IMR-90 (cell line): ENCODE results near the gene PAGE5. TPM values are rescaled to one million over a fixed set of nuclear protein-coding genes. Genes with fewer than 3 reads are reported as not detected.

Experiments used
- ATAC-seq: fragments of 200-7000 bp; cut with Tn5 transposase; 2 replicates; pipeline ENCODE4 v1.9.1; 2020; ENCODE audit warnings: low read depth, mild to moderate bottlenecking, moderate library complexity
- BruUV-seq: library from RNA; stranded (reverse); fragments of 400-500 nt; replicated peaks from 2 replicates; lab custom pipeline; 2021; lab: Mats Ljungman, UMichigan
- CTCF ChIA-PET: fragments of 300-600 bp; formaldehyde crosslinking; extraction: SDS; loops from one replicate; lab custom pipeline; 2021; ENCODE audit warnings: antibody characterized with exemption; lab: Yijun Ruan, JAX
- POLR2A ChIA-PET: fragments of 300-600 bp; sonication (Branson Sonifier 250); formaldehyde crosslinking; loops from one replicate; lab custom pipeline; 2022; ENCODE audit warnings: antibody characterized with exemption; ENCODE audit not compliant: unreplicated experiment; lab: Charles Lee
- DNase-seq: peaks from one replicate; pipeline ENCODE4 v3.0.0; 2013
- H2AFZ ChIP-seq: replicated peaks from 2 replicates; pipeline ENCODE3; 2013; ENCODE audit warnings: low read length, mild to moderate bottlenecking; ENCODE audit not compliant: poor library complexity
- H2AK5ac ChIP-seq: 2 replicates; pipeline ENCODE4 v1.6.1; 2013; ENCODE audit warnings: low read depth, low read length, inconsistent platforms
- H2AK9ac ChIP-seq: replicated peaks from 2 replicates; pipeline ENCODE3; 2013; ENCODE audit warnings: mild to moderate bottlenecking, low read depth, low read length, moderate library complexity; ENCODE audit not compliant: poor library complexity
- H2BK120ac ChIP-seq: 2 replicates; pipeline ENCODE4 v1.6.1; 2013; ENCODE audit warnings: low read depth, low read length, inconsistent platforms
- H2BK15ac ChIP-seq: 3 replicates; pipeline ENCODE4 v1.6.1; 2013; ENCODE audit warnings: low read depth, low read length, inconsistent platforms
- H2BK20ac ChIP-seq: 2 replicates; pipeline ENCODE4 v1.6.1; 2013; ENCODE audit warnings: low read depth, mild to moderate bottlenecking, inconsistent platforms, low read length, moderate library complexity
- H2BK5ac ChIP-seq: 2 replicates; pipeline ENCODE4 v1.6.1; 2013; ENCODE audit warnings: mild to moderate bottlenecking, low read depth, low read length, inconsistent platforms; ENCODE audit not compliant: poor library complexity, severe bottlenecking
- H3K14ac ChIP-seq: replicated peaks from 2 replicates; pipeline ENCODE4 v1.6.1; 2013; ENCODE audit warnings: low read depth, low read length, inconsistent platforms
- H3K18ac ChIP-seq: 2 replicates; pipeline ENCODE4 v1.6.1; 2013; ENCODE audit warnings: low read depth, low read length, control low read depth
- H3K23ac ChIP-seq: 2 replicates; pipeline ENCODE4 v1.6.1; 2013; ENCODE audit warnings: low read depth, low read length, inconsistent platforms
- H3K27ac ChIP-seq: 2 replicates; pipeline ENCODE4 v1.5.1; 2013; ENCODE audit warnings: mild to moderate bottlenecking, control low read depth, low read length; ENCODE audit not compliant: insufficient read depth
- H3K27me3 ChIP-seq: 2 replicates; pipeline ENCODE4 v1.6.1; 2013; ENCODE audit warnings: low read length; ENCODE audit not compliant: control insufficient read depth, insufficient read depth
- H3K36me3 ChIP-seq: 2 replicates; pipeline ENCODE4 v1.6.1; 2013; ENCODE audit warnings: low read length, mixed read lengths; ENCODE audit not compliant: control insufficient read depth, insufficient read depth
- H3K4ac ChIP-seq: 2 replicates; pipeline ENCODE4 v1.6.1; 2013; ENCODE audit warnings: low read depth, low read length, inconsistent platforms
- H3K4me1 ChIP-seq: 2 replicates; pipeline ENCODE4 v1.6.1; 2013; ENCODE audit warnings: low read length, mixed read lengths; ENCODE audit not compliant: control insufficient read depth, insufficient read depth
- H3K4me2 ChIP-seq: 2 replicates; pipeline ENCODE4 v1.6.1; 2013; ENCODE audit warnings: low read depth, mild to moderate bottlenecking, control low read depth, low read length, moderate library complexity
- H3K4me3 ChIP-seq: 2 replicates; pipeline ENCODE4 v1.5.1; 2013; ENCODE audit warnings: low read depth, mild to moderate bottlenecking, control low read depth, low read length, moderate library complexity; ENCODE audit not compliant: insufficient read depth
- H3K56ac ChIP-seq: 2 replicates; pipeline ENCODE4 v1.6.1; 2013; ENCODE audit warnings: low read length, inconsistent platforms; ENCODE audit not compliant: insufficient read depth; ENCODE audit errors: extremely low read depth
- H3K79me1 ChIP-seq, 2 experiments: 2 replicates each; pipeline ENCODE4 v1.6.1; 2013; ENCODE audit warnings: low read length in 2 of 2, inconsistent platforms in 1 of 2, low read depth in 1 of 2
- H3K9ac ChIP-seq: 2 replicates; pipeline ENCODE4 v1.6.1; 2013; ENCODE audit warnings: low read depth, low read length, control low read depth
- H3K9me1 ChIP-seq: 2 replicates; pipeline ENCODE4 v1.6.1; 2013; ENCODE audit warnings: low read length, inconsistent platforms; ENCODE audit not compliant: insufficient read depth
- H3K9me3 ChIP-seq: 2 replicates; pipeline ENCODE4 v1.6.1; 2013; ENCODE audit warnings: low read length; ENCODE audit not compliant: control insufficient read depth, insufficient read depth
- H4K20me1 ChIP-seq: 2 replicates; pipeline ENCODE4 v1.6.1; 2013; ENCODE audit warnings: low read length, inconsistent platforms; ENCODE audit not compliant: insufficient read depth
- H4K5ac ChIP-seq: 2 replicates; pipeline ENCODE4 v1.6.1; 2013; ENCODE audit warnings: mild to moderate bottlenecking, low read depth, low read length, control low read depth
- H4K8ac ChIP-seq, 2 experiments: 2 replicates each; pipeline ENCODE4 v1.6.1; 2013; ENCODE audit warnings: low read depth in 2 of 2, low read length in 2 of 2, control low read depth in 1 of 2, inconsistent platforms in 1 of 2
- H4K91ac ChIP-seq: 2 replicates; pipeline ENCODE4 v1.6.1; 2013; ENCODE audit warnings: low read depth, low read length, inconsistent platforms; ENCODE audit not compliant: insufficient read depth
- FOS ChIP-seq: fragments of 150-350 bp; IDR thresholded peaks from 2 replicates; pipeline ENCODE4 v1.6.1; 2016; ENCODE audit warnings: low read depth, low read length
- MAFK ChIP-seq: IDR thresholded peaks from 2 replicates; pipeline ENCODE4 v1.6.1; 2012; ENCODE audit warnings: low read depth, low read length, improper control_type of control experiment
- MXI1 ChIP-seq: IDR thresholded peaks from 2 replicates; pipeline ENCODE4 v1.6.1; 2012; ENCODE audit warnings: low read depth, mild to moderate bottlenecking, low read length, moderate library complexity, borderline replicate concordance
- POLR2A ChIP-seq: IDR thresholded peaks from 2 replicates; pipeline ENCODE4 v1.6.1; 2012; ENCODE audit warnings: mild to moderate bottlenecking, low read depth, low read length
- RAD21 ChIP-seq: IDR thresholded peaks from 2 replicates; pipeline ENCODE4 v1.6.1; 2012; ENCODE audit warnings: low read length, improper control_type of control experiment
- RCOR1 ChIP-seq: IDR thresholded peaks from 2 replicates; pipeline ENCODE4 v1.6.1; 2012; ENCODE audit warnings: mild to moderate bottlenecking, low read length, improper control_type of control experiment; ENCODE audit not compliant: insufficient replicate concordance
- RFX5 ChIP-seq: IDR thresholded peaks from 2 replicates; pipeline ENCODE4 v1.8.0; 2012; ENCODE audit warnings: low read depth, mild to moderate bottlenecking, low read length, moderate library complexity
- WGBS, 2 experiments: methylation state at CpG; one replicate each; pipeline versions ENCODE4 v1.1.5 to v1.1.7; 2013; ENCODE audit warnings: missing lambda C conversion rate in 2 of 2; ENCODE audit not compliant: insufficient read length in 1 of 2; ENCODE audit errors: extremely low coverage in 2 of 2; 5-methylcytosine and 5-hydroxymethylcytosine counted together
- dilution Hi-C: fragments of 300-500 bp; cut with HindIII; formaldehyde crosslinking; loops from one replicate; pipeline ENCODE4 v1.14.3; 2018; ENCODE audit warnings: low sequenced_read_pairs; ENCODE audit not compliant: unreplicated experiment
- in situ Hi-C: fragments of 300-500 bp; cut with MboI; formaldehyde crosslinking; loops from 3 replicates; pipeline ENCODE4 v1.14.3; 2019; ENCODE audit warnings: low sequenced_read_pairs, inconsistent platforms, mixed read lengths
- intact Hi-C: fragments of 100-400 bp; cut with micrococcal nuclease; formaldehyde crosslinking; loops from 2 replicates; pipeline ENCODE4 v1.10.0; 2022
- polyA plus RNA-seq, 3 experiments: library from polyadenylated mRNA; depleted of rRNA; stranded (reverse); fragments of >200 nt; gene quantifications; 2 replicates each; pipeline ENCODE4 v1.2.3, GENCODE V29; 2012; ENCODE audit warnings: low replicate concordance in 1 of 3
- total RNA-seq: library from RNA; depleted of rRNA; stranded (reverse); fragments of >200 nt; gene quantifications from 2 replicates; pipeline ENCODE4 v1.2.3, GENCODE V29; 2012

Gene PAGE5
- total and polyA plus RNA-seq, 2 of the 4 experiments (the other 2 are of a cell fraction): not detected

- WGBS, 2 experiments: 51% methylated on average over 4 of the region's 13 CpGs; no CpG with 5 or more reads in 1 of the 2 experiments
- no peak overlapping the region for H2BK5ac ChIP-seq
- no peak overlapping the region for H2AFZ ChIP-seq
- no TSS peak for BruUV-seq
- CTCF ChIA-PET: no interaction called here
- intact Hi-C loops: no loop called here
- no peak overlapping the region for H3K56ac ChIP-seq
- H3K9ac ChIP-seq: no peak overlapping the region
- POLR2A ChIA-PET: no interaction called here
- H3K9me1 ChIP-seq: no peaks in the 10 kb centered on the region
- in situ Hi-C loops: no loop called here
- H3K4ac ChIP-seq: no peak overlapping the region
- H3K4me1 ChIP-seq: no peaks in the 10 kb centered on the region
- no peak overlapping the region for H3K18ac ChIP-seq
- no peaks in the 10 kb centered on the region for H3K36me3 ChIP-seq
- no peak overlapping the region for H4K5ac ChIP-seq
- no peak overlapping the region for H4K91ac ChIP-seq
- H3K9me3 ChIP-seq: no peaks in the 10 kb centered on the region
- dilution Hi-C loops: no loop called here
- DNase-seq (no peak), ATAC-seq (no peak)
- TF ChIP-seq RAD21 (no peak), RFX5 (no peak), FOS (no peak), MAFK (no peak), MXI1 (no peak), RCOR1 (no peak), POLR2A (no peak)
- H2BK120ac ChIP-seq: no peak overlapping the region
- no peak overlapping the region for H2BK20ac ChIP-seq
- no peak overlapping the region for H3K27ac ChIP-seq
- no peaks in the 10 kb centered on the region; the same call in 1 of the 2 replicates for H3K27me3 ChIP-seq
- H2AK9ac ChIP-seq: no peak overlapping the region
- H4K20me1 ChIP-seq: no peaks in the 10 kb centered on the region
- no peak overlapping the region for H4K8ac ChIP-seq
- H3K4me2 ChIP-seq: no peak overlapping the region
- H3K23ac ChIP-seq: no peak overlapping the region
- H3K4me3 ChIP-seq: no peak overlapping the region
- H3K14ac ChIP-seq: no peak overlapping the region
- no peak overlapping the region for H2BK15ac ChIP-seq
- H2AK5ac ChIP-seq: no peak overlapping the region
- H3K79me1 ChIP-seq: no peaks in the 10 kb centered on the region
Observed at GRCh38 chrX:55210931-55211677, 9.0 kb upstream of the PAGE5 start.
